GM13977 (cell line): ENCODE measurements around the gene ZNF784.

ENCODE experiments used
- DNase-seq: peaks from one replicate; pipeline ENCODE4 v3.0.0; 2012; ENCODE audit warnings: low spot score
- in situ Hi-C: fragments of 300-500 bp; cut with MboI; formaldehyde crosslinking; loops from one replicate; pipeline ENCODE4 v1.12.0; 2022; ENCODE audit warnings: low sequenced_read_pairs, low pct_unique_long_range_greater_than_20kb, mixed read lengths, inconsistent platforms; ENCODE audit not compliant: unreplicated experiment
- TF ChIP-seq, protein P1 (sequence below): IDR thresholded peaks from 2 replicates; pipeline ENCODE4 v1.5.1; 2012; ENCODE audit warnings: mild to moderate bottlenecking, control low read depth; ENCODE audit not compliant: insufficient read depth; ENCODE audit errors: extremely low read depth, missing control alignments

Gene ZNF784

DNA sequence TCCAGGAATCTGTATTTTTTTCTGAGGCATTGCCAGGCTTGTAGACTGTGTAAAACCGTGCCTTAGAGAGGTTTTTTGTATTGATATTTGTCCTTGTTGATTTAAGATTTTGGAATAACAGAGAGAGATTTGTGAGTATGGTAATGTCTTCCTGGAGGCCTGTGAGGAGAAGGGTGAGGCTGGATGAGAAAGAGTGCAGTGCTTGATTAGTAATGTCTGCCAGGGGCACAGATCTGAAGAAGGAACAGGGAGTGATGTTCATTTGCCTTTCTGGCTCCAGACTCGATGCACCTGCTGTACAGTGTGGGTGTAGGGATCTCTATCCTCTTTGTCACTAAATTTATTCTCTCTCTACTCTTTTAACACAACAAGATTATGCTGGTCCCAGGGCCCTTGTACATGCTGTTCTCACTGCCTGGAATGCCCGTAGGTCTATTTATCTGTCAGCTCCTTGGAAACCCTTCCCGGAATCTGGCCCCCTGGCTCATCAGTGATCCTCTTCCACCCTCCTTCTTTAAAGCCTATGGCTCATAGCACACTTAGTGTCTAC, 29.3 kb downstream of the ZNF784 start:
- TF ChIP-seq, protein P1, sequence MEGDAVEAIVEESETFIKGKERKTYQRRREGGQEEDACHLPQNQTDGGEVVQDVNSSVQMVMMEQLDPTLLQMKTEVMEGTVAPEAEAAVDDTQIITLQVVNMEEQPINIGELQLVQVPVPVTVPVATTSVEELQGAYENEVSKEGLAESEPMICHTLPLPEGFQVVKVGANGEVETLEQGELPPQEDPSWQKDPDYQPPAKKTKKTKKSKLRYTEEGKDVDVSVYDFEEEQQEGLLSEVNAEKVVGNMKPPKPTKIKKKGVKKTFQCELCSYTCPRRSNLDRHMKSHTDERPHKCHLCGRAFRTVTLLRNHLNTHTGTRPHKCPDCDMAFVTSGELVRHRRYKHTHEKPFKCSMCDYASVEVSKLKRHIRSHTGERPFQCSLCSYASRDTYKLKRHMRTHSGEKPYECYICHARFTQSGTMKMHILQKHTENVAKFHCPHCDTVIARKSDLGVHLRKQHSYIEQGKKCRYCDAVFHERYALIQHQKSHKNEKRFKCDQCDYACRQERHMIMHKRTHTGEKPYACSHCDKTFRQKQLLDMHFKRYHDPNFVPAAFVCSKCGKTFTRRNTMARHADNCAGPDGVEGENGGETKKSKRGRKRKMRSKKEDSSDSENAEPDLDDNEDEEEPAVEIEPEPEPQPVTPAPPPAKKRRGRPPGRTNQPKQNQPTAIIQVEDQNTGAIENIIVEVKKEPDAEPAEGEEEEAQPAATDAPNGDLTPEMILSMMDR = no peak
- no peak for DNase-seq
- in situ Hi-C loops = no loop called here

DNA sequence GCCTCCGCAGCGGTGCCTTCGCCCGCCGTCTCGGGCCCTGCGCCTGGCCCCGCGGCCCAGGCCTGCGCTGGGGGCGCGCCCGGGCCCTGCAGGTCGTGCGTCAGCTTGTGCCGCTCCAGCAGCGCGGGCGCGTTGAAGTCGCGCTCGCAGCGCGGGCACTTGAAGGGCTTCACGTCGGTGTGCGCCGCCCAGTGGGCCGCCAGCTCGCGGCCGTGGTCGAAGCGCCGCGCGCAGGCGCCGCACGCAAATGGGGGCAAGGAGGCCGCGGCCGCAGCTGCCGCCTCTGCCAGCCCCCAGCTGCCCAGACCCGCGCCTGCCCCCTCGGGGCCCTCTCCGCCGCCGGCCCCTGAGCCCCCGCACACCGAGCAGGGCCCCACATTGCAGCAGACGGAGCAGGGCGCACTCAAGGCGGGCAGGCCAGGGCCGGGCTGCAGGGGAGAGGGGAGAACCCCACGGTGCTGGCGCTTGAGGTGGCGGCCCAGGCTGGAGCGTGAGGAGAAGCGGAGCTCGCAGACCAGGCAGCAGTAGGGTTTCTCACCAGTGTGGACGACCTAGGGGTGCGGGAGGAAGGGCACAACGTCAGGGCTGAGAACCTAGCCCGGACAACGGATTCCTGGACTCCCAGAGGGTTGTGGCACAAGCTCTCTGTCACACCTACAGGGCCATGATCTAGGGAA, 31.1 kb downstream of the ZNF784 start:
- TF ChIP-seq, protein P1 = no peak
- no peak for DNase-seq
- in situ Hi-C loops = no loop called here

DNA sequence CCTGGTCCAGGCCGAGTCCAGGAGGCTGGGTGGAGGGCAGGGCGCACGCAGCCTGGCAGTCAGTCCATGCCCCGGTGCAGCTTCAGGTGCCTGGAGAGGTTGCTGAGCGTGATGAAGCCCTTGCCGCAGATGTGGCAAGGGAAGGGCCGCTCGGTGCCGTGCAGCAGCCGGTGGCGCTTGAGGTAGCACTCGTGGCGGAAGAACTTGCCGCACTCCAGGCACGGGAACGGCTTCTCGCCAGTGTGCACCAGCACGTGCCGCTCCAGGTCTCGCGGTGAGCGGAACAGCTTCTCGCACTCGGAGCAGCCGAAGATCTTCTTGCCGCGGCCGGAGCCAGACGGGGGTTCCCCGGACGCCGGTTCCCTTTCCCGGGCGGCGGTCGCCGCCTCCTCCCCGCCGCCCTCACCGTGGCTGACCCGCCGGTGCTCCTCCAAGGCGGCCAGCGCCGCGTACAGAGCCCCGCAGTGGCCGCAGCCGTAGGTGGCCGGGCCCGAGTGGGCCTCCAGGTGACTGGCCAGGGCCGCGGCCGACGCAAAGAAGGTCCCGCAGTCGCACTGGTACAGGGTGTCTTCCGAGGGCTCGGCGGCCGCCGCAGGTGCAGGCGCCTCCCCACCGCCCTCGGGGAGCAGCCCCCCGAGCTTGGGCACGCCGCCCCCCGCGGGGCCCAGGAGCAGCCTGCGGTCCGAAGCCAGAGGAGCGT, 31.8 kb downstream of the ZNF784 start:
- TF ChIP-seq, protein P1 = no peak
- no peak for DNase-seq
- in situ Hi-C loops = no loop called here

DNA sequence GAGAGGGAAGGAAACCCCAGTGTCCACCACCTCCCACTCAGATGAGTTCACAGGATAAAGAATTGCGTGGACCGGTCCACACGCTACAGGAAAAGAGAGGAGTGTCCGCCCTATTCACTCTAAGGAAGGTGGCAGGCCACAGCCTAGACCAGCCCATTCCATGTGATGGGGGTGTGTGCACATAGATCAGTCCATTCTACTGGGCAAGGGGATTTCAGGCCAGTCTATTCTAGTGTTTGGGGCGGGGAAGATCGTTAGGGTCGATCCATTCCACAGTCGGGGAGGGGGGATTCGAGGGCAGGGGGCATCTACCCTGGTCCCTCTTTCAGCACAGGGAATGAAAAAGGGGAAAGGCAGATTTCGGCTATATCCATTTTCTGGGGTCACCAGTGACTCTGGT, 32.8 kb downstream of the ZNF784 start:
- TF ChIP-seq, protein P1 = no peak
- in situ Hi-C loops = no loop called here
- DNase-seq = no peak

DNA sequence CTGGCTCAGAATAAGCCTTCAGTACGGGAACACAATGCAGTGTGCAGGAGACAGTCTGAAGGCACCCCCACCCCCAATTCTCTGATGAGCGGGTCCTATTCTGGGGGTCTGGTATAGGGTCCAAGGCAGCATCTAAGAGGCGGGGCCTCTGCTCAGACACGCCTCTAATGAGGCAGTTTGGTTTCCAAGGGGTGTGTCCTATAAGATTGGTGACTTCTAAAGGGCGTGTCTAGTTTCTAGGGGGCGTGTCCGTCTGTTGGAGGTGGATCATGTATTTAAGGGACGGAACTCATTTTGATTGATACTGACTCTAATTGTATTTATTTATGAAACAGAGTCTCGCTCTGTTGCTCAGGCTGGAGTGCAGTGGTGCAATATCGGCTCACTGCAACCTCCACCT, 33.7 kb downstream of the ZNF784 start:
- in situ Hi-C loops = no loop called here
- no peak for DNase-seq
- TF ChIP-seq, protein P1 = no peak

DNA sequence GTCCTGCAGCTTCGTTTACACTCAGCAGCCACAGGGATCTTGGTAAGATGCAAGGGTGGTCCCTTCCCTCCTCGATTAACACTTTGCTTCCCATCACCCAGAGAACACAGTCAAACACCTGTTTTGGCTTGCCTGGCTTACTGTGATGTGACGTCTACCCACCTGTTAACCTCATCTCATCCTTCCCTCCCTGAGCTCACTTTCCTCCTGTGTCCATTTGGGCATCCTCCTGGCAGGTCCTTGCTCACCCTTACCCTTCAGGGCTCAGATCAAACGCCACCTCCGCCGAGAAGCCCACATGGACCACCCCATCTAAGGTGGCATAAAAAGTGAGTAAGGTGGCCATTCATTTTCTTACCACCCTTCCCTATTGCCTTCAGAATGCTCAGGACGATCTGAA, 34.3 kb downstream of the ZNF784 start:
- no peak for DNase-seq
- TF ChIP-seq, protein P1 = no peak
- in situ Hi-C loops = no loop called here
